K562 (cell line): ENCODE results near the gene SRCAP. TPM values are rescaled to one million over a fixed set of nuclear protein-coding genes. Genes with fewer than 3 reads are reported as not detected.

Experiments
- CCNT2 ChIP-seq: IDR thresholded peaks from 2 replicates; pipeline ENCODE4 v1.6.1; 2011; ENCODE audit warnings: borderline replicate concordance, low read depth, mild to moderate bottlenecking, moderate library complexity, mixed read lengths, low read length; ENCODE audit not compliant: insufficient read length; ENCODE audit errors: extremely low read depth
- DMBX1 ChIP-seq: fragments of 250-450 bp; sonication (Bioruptor Pico); IDR thresholded peaks from 2 replicates; pipeline ENCODE4 v1.8.0; 2022; ENCODE audit warnings: inconsistent platforms, mild to moderate bottlenecking, moderate library complexity, borderline replicate concordance
- E2F8 ChIP-seq: fragments of 450-650 bp; IDR thresholded peaks from 2 replicates; pipeline ENCODE4 v1.7.1; 2018; ENCODE audit warnings: mild to moderate bottlenecking, low read depth; ENCODE audit not compliant: partially characterized antibody
- E4F1 ChIP-seq: fragments of 250-450 bp; sonication (Bioruptor Pico); IDR thresholded peaks from 2 replicates; pipeline ENCODE4 v1.5.0; 2021; ENCODE audit warnings: mild to moderate bottlenecking, borderline replicate concordance
- FOS ChIP-seq: IDR thresholded peaks from 3 replicates; pipeline ENCODE4 v1.6.1; 2011; ENCODE audit not compliant: insufficient read length; ENCODE audit errors: extremely low read depth
- KDM4B ChIP-seq, 2 experiments: fragments of 450-650 bp in 1 of 2; sonication (generic) in 1 of 2; IDR thresholded peaks; 2 replicates each; pipeline ENCODE4 v1.6.1; 2016 to 2017; ENCODE audit warnings: borderline replicate concordance in 2 of 2, antibody characterized with exemption in 1 of 2, low read depth in 1 of 2, mild to moderate bottlenecking in 1 of 2
- NBN ChIP-seq: fragments of 450-650 bp; IDR thresholded peaks from 2 replicates; pipeline ENCODE4 v1.6.1; 2016; ENCODE audit warnings: low read depth, mild to moderate bottlenecking
- POLR2AphosphoS5 ChIP-seq: IDR thresholded peaks from 2 replicates; pipeline ENCODE4 v1.6.1; 2011; ENCODE audit warnings: mild to moderate bottlenecking, low read depth, low read length, moderate library complexity; ENCODE audit not compliant: control insufficient read depth, insufficient read depth
- YY1 ChIP-seq, 3 experiments: IDR thresholded peaks; 2 replicates each; pipeline ENCODE4 v1.6.1; 2011; ENCODE audit warnings: low read length in 2 of 3, mild to moderate bottlenecking in 2 of 3, moderate library complexity in 2 of 3, borderline replicate concordance in 1 of 3, control low read depth in 1 of 3, low read depth in 1 of 3; ENCODE audit not compliant: insufficient read depth in 3 of 3, insufficient replicate concordance in 2 of 3, control insufficient read depth in 1 of 3, insufficient read length in 1 of 3; ENCODE audit errors: extremely low read depth in 1 of 3
- ZBTB33 ChIP-seq: sonication (generic); formaldehyde crosslinking; IDR thresholded peaks from 2 replicates; pipeline ENCODE4 v1.8.1; 2023; ENCODE audit warnings: mild to moderate bottlenecking, missing genetic modification reagents
- ZNF282 ChIP-seq: sonication (generic); formaldehyde crosslinking; IDR thresholded peaks from 2 replicates; pipeline ENCODE4 v1.8.1; 2023; ENCODE audit warnings: missing genetic modification reagents
- polyA plus RNA-seq, 8 experiments: library from polyadenylated mRNA; depleted of rRNA in 4 of 8; stranded (reverse) in 5 of 8; unstranded in 3 of 8; fragments of >200 nt; fragmentation: Nextera tagmentation in 2 of 8; fragmentation: Illumina TruSeq in 1 of 8; extraction: Ambion mirVana in 2 of 8; extraction: Trizol in 1 of 8; gene quantifications; 2 replicates each; pipeline versions ENCODE4 v1.2.1 to v1.2.3, GENCODE V29; 2011 to 2014; ENCODE audit warnings: inconsistent platforms in 1 of 8, missing spikeins in 1 of 8
- total RNA-seq, 7 experiments: library from RNA; depleted of rRNA in 6 of 7; stranded (reverse); fragments of >200 nt in 6 of 7; fragmentation: Illumina TruSeq in 2 of 7; extraction: Trizol in 2 of 7; gene quantifications; 2 replicates each; pipeline versions ENCODE4 v1.2.1 to v1.2.3, GENCODE V29; 2011 to 2021; ENCODE audit warnings: low replicate concordance in 1 of 7
- TF ChIP-seq, protein P1 (sequence below), 3 experiments: fragments of 200-800 bp in 1 of 3; fragments of 250-450 bp in 1 of 3; fragments of 450-650 bp in 1 of 3; sonication (Bioruptor Pico) in 1 of 3; sonication (Bioruptor generic) in 1 of 3; formaldehyde crosslinking in 1 of 3; IDR thresholded peaks; 2 replicates each; pipeline versions ENCODE4 v1.6.1 to v1.8.0; 2016 to 2022; ENCODE audit warnings: mild to moderate bottlenecking in 2 of 3, missing genetic modification characterization in 2 of 3, missing compliant biosample characterization in 1 of 3, moderate library complexity in 1 of 3

The SRCAP gene
- total and polyA plus RNA-seq, 9 of the 15 experiments (the other 6 are each of a cell fraction or from before 2014, with no cell fraction given): 0.21 to 62.6 (median 5.8) TPM

- TF ChIP-seq CCNT2 (peak; percentile 82), NBN (0 out of 2 replicates have a peak, but pooled peaks have one; percentile 1), POLR2AphosphoS5 (peak; percentile 68), ZNF282 (CRISPR knock-in tag) (no peak), DMBX1 (CRISPR knock-in tag) (0 out of 2 replicates have a peak, but pooled peaks have one; percentile 27), KDM4B (IDR thresholded peaks at IDR 0.05; ENCODE audit: borderline replicate concordance in 2 of 2, low read depth in 1 of 2) (peak in 1 of 2 experiments; percentile 19; a peak in 1 of 4 replicates), E2F8 (peak; percentile 85), E4F1 (CRISPR knock-in tag) (no peak), YY1 (IDR thresholded peaks at IDR 0.05; ENCODE audit: borderline replicate concordance in 1 of 3, control insufficient read depth in 1 of 3, extremely low read depth in 1 of 3, insufficient read depth in 3 of 3, insufficient read length in 1 of 3, insufficient replicate concordance in 2 of 3, low read depth in 1 of 3, low read length in 2 of 3) (peak in 1 of 3 experiments; percentile 35), FOS (peak; percentile 78), ZBTB33 (peak; percentile 34; the same call in 1 of the 2 replicates)
- TF ChIP-seq, protein P1, sequence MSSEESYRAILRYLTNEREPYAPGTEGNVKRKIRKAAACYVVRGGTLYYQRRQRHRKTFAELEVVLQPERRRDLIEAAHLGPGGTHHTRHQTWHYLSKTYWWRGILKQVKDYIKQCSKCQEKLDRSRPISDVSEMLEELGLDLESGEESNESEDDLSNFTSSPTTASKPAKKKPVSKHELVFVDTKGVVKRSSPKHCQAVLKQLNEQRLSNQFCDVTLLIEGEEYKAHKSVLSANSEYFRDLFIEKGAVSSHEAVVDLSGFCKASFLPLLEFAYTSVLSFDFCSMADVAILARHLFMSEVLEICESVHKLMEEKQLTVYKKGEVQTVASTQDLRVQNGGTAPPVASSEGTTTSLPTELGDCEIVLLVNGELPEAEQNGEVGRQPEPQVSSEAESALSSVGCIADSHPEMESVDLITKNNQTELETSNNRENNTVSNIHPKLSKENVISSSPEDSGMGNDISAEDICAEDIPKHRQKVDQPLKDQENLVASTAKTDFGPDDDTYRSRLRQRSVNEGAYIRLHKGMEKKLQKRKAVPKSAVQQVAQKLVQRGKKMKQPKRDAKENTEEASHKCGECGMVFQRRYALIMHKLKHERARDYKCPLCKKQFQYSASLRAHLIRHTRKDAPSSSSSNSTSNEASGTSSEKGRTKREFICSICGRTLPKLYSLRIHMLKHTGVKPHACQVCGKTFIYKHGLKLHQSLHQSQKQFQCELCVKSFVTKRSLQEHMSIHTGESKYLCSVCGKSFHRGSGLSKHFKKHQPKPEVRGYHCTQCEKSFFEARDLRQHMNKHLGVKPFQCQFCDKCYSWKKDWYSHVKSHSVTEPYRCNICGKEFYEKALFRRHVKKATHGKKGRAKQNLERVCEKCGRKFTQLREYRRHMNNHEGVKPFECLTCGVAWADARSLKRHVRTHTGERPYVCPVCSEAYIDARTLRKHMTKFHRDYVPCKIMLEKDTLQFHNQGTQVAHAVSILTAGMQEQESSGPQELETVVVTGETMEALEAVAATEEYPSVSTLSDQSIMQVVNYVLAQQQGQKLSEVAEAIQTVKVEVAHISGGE (CRISPR knock-in tag; IDR thresholded peaks at IDR 0.05): peak in 1 of 3 experiments; percentile 69; a peak in 2 of 6 replicates
Observed at GRCh38 chr16:30747799-30748633, 49.0 kb downstream of the SRCAP start, which contains the start of gene PHKG2 (continued).
